Esophagus mucosa (tissue), 1 donor: ENCODE results near the gene TMA7. TPM values are rescaled to one million over a fixed set of nuclear protein-coding genes. Genes with fewer than 3 reads are reported as not detected.
A peak's percentile ranks its signal among the peaks of the same experiment; 100 is the strongest.
"Not testable (repeated sequence)": the region's sequence is repeated elsewhere in the genome, so short reads cannot be mapped to it uniquely, and the experiment has no call there.

Experiments
- ATAC-seq: fragments of 200-7000 bp; cut with Tn5 transposase; one replicate; pipeline ENCODE4 v1.9.1; 2020
- total RNA-seq: library from RNA; stranded (reverse); gene quantifications from one replicate; pipeline ENCODE4 v1.2.4, GENCODE V29; 2023
- donor health status: DM: yes; HTN: yes; CAD: no.

TMA7 gene
- 244 TPM for total RNA-seq

DNA sequence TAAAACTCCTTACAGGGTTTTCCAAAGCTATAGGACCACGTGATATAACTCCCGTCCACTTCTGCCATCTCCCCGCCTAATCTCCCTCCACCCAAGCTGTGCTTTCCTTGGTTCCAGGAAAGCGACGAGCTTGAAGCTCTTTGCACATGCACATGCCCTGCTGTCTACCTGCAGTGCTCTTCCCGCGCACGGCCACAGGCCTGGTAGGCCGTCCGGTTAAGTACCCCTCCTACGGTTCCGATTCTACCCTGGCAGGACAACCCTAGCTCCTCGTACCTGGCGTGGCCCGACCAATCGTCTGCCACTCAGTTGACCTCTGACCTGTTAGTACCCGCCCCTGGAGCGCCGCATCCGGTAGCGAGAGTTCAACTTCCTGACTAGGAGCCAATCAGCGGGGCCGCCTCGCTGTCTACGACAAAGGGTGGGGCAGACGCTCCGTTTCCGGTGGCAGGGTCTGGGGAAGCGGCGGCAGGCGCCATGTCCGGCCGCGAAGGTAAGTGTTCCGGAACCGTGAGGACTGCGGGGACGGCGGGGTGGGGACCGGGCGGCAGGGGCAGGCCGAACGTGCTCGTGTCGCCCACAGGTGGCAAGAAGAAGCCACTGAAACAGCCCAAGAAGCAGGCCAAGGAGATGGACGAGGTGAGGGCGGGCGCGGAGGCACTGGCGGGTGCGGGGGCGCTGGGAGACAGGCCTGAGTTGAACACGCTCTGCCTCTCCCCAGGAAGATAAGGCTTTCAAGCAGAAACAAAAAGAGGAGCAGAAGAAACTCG is at the start of gene TMA7, which contains the start of gene CCDC51:
TSS of gene TMA7 (plus strand) at position 438 of the 770 bp plus-strand sequence. CDS start at position 478, 40 bp downstream.
TSS of gene CCDC51 (minus strand) at position 300 of the 770 bp plus-strand sequence. CDS start 4,991 bp downstream, outside the sequence.
- peak; percentile 96 for ATAC-seq

DNA sequence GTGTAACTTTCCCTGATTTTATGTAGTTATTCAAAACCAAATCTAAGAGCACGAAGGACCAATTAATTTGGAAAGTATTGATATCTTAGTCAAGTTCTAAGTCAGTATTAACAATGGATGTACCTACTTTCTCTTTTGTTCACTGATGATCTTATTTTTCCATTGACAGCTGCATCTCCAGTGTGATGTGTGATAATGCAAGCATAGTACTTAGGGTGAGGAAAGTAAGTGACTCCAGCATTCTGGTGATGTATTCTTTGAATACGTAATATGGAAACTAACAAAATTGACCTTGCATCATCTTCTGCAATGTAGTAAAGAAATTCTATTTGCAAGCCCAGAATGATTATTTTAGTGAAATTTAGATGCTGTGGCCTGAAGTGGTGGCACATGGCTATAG is 45.7 kb upstream of the TMA7 start:
- ATAC-seq, result no peak

DNA sequence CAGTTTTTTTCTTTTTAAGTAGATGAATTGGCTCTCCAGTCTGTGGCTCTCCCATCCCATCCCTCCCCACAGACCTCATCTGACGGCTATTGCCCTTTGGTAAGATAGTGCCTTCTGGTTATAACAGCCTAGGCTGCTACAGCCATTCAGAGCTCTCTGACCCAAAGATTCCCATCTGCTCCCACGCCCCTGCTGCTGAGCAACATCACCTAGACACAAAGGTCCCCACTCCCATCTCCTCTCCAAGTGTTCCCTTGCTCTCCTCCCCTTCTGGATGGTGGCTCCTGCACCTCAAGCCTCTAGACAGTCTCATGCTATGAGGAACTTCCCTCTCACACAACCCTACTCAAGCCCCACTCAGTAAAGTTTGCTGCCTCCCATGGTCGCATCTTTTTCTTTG is 44.3 kb upstream of the TMA7 start:
- no peak for ATAC-seq

DNA sequence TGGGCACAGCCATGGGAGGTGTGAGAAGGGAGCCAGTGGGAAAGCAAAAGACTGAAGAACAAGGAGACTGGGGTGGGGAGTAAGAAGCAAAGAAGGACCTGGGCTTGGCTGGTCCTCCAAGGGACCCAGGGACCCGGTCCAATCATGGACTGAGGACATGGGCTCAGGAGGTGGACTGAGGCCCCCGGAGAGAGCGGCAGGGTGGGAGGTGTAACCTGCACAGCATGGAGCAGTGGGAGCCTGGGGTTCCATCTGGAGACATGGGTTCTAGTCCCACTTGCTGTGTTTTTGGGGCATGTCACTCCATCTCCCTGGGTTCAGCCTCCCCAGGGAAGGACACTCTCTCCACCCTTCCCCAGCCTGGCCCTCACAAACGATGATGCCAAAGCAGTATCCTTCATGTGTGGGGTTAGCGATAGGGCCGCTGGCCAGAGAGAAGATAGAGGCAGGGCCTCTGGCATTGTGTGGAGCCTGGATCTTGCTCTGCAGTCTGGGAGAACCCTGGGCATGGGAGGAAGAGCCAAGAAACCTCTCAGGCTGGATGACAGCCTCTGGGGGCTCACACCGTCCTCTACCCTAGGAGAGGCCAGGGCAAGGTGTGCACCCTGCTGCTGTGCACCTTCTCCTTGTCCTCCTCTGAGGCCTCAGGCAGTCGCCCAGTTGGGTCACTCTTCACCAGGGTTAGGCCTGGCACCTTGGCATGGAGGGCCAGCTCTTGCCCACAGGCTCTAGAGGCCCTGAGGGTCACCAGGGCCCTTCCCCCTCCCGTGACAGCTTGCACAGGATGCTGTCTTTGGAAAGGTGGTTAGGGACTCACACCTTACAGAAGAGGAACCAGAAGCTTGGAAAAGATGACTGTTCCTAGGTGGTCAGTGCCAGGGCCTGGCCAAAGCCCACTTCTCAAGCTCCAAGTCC is 42.0 kb upstream of the TMA7 start:
- peak; percentile 5 for ATAC-seq

DNA sequence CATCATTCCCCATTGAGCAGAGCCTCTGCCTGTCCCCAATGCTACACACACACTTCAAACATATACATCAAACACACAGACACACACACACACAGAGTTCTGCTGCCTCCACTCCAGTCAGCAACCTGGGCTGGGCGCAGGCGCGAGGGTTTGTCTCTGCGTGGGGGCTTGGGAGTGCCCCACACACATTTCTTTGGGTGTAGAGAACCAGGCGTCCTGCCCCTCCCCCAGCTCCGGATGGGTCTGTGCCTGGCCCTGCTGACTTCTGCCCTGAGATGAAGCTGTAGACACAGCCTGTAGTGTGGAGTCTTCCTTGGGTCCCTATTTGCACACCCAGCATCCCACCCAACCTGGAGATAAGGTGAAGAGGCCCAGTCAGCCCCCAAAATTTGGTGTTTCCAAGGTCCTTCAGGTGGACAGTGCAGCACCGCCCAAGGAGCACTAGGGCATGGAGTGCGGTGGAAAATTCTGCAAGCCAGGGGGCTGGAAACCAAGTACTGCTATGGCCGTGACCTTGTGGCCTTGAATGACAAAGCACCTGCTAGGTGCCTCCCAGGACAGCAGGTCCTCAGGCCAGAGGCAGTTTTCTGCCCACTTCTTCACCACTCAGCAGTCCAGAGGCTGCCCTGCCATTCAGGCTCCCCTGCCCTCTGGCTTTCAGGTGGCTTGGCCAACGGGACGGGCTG is 41.2 kb upstream of the TMA7 start:
- no peak for ATAC-seq

DNA sequence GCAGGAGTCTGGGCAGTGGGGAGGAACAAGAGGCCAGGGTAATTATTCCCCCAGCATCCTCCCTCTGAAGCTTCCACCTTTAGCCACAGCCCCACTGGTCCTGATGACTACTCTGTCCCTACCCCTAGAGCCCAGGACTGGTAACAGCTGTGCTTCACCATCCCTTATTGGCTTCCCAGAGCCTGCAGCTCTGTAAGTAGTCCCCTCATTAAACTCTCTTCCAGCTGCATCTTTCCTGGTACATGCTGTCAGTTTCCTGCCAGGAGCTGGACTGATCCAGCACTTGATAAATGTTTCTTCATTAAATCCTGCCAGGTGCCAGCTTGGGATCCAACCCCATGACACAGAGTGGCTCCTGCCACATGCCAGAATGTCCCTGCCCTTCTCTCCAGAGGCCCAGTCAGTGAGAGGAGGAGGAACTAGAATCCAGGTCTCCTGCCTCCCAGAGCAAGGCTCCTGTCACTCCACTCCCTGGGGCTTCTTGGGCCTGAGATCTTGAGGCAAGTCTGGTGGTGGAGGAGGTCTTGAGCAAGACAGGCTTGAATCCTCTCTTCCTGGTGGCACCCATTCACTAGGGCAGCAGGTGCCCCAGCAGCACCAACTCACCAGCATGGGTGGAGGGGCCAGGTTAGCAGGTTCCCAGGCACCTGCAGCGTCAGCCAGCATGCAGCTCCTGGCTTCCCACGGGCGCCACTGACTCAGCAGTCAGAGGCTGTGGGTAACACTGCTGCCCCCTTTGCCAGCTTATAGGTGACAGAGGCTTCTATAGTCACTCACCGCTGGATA is 40.5 kb upstream of the TMA7 start:
- peak; percentile 69 for ATAC-seq

DNA sequence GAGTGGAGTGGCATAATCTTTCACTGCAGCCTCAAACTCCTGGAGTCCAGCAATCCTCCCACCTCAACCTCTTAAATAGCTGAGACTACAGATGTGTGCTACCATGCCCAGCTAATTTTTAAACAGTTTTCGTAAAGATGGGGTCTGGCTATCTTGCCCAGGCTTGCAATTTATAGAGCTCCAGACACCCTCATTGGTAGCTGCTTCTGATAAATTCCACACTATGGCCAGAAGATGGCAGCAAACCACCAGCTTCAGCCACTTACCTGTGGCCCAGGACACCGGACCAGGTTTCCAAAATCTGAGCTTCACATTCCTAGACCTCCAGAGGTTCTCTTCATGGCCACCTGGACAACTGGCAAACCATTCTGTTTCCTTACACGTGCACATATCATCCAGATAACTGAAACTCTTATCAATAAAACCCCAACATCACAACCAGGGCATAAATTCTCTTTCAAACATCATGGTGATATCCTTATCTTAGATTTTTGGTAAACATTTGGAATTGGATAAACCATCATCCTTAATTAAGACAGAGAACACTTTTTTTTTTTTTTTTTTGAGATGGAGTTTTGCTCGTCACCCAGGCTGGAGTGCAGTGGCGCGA is 39.1 kb upstream of the TMA7 start:
- ATAC-seq, result peak; percentile 39

DNA sequence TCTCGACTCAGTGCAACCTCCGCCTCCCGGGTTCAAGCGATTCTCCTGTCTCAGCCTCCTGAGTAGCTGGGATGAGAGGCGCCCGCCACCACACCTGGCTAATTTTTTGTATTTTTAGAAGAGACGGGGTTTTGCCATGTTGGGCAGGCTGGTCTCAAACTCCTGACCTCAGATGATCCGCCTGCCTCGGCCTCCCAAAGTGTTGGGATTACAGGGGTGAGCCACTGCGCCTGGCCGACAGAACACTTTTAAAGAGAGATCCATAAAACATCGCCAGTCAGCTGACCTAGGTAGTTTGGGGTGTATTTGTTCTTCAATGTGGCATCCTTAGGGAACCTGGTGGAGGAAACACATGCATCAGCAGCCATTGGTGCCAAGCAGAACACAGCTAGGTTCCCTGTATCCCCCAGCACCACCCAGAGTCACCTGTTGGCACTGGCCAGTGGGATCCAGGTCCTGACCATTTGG is 38.6 kb upstream of the TMA7 start:
- ATAC-seq, result not testable (repeated sequence)

DNA sequence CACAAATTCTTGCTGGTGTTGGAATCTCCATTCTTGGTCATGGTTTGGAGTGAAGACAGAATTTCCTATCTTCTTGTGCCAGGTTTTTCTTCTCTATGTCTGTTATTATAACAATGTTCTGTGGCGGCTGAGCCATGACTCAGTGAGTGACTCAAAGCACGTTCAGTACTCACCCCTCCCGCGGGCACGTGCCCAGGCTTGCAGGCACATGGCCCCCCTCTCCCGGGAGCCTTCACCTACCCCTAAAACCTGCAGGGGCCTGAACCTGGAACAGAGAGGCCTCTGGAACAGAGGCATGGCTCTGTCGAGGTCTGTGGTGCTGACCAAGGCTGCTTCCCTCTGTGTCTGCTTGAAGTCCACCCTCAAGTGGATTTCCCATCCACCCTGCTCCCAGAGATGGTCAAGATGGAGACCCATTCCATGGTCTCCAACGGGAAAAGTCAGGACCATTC is 37.8 kb upstream of the TMA7 start:
- ATAC-seq, result peak; percentile 75

DNA sequence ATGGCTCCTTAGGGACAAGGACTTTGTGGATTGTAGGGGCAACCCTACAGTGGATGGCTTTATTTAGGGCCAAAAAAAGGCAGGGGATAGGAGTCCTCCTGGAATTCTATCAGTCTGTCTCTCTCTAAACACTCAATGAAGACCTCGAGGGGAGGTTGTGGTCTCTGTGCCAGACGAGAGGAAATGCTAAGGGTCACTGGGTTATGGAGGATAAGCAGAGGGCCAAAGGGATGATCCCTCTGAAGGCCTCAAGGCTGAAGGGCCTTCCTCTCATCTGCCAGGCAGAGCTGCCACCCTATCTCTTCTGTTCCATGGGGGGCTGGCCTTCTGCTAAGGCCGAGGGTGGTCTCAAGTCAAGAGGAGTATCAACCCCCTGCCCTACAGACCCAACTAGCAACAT is 37.1 kb upstream of the TMA7 start:
- no peak for ATAC-seq

DNA sequence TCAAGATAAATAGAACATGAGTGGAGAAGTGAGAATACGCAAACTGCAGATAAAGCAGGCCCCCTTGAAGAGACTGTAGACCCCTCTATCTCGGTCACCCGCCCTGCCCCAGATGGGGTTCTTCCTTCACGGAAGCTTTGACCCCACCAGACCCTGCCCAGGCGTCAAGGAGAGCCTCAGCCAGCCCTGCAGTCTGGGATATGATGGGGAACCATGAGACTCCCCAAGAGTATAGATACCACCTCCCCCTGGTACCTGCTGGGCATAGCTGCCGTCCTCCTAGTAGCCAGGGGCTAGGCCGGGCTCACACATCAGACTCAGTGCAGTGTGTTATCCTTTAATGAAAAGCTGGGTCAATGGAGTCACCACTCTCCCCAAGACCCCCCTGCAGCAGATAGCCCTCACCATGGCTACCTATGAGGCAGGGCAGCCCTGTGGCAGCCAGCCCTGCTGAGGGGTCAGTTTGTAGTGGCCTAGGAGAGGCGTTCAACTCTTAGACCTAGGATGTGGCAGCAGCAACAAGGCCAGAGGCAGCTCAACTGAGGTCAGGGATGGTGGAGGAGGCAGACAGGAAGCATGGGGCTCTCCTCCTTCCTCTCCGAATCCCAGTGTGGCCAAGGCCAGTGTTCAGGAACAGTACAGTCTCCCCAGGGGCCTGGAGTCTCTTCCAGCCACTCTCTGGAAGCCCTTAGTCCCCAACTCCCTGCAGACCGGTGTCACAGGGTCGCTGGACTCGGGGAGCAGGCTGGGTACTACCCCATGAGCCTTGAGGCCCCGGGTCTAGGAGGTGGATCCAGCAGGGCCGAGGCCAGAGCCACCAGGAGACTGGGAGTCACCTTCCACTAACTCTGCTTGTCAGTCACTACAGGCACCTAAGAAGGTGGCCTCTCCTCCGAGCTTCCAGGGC is 36.3 kb upstream of the TMA7 start:
- ATAC-seq, result no peak

DNA sequence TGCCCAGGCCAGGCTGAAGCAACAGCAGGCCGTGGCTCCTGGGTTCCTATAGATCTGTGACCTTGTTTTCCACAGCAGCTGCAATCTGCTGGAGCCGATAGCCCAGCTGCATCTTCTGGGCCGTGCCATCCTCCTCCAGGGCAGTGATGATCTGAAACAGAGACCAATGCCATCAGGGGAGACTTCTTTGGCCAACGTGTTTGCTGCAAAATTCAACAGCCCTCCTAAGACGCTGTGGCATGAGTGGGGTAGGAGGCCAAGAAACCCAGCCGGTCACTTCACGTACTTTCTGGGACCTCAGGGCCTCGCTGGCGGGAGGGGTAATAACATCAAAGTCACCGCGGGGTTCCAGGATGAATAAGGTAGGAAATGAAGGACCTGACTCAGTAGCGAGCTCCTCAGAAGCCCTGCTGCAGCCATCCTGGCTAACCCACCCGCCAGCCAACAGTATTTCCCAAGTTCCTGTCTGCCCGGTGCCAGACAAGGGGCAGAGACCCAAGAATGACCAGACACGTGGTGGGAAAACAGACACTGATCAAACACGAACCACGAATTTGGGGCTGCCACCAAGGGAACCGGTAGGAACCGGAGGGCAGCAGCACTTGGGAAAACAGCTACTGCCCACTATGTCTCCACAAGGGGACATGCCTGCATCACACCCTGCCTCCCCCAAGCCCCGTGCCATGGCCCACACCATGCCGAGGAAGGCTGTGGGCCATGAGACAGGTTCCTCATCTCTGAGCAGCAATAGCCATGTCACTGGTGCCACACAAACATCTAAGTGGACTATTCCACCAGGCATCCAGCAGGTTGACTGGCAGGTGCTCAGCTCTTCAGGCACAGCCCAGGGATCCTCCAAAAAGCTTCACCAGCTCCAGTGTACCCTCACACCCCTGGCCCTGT is 35.4 kb upstream of the TMA7 start:
- no peak for ATAC-seq

DNA sequence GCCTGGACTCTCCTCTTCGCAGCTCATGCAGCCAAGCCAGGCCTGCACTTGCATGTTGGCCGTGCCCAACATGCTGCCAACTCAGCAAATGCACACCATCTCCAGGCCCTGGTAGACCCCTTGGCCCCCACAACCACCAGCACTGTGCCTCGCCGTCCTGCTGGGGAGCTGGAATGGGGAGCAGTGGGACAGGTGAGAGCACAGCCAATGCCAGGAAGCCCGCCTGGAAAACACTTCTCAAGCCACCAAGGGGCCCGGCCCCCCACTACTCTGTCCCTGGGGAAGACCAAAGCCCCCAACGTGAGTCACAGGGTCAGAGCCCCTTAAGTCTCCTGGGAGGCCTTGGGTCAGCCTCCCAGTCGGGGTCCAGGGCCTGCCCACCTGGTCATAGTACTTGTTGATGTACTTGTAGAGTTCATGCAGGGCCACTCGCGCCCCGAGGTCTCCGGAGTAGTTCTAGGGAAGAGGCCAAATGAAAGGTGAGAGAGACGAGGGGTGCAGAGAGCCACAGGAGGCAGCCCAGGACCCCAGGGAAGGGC is 34.6 kb upstream of the TMA7 start:
- ATAC-seq, result peak; percentile 26

DNA sequence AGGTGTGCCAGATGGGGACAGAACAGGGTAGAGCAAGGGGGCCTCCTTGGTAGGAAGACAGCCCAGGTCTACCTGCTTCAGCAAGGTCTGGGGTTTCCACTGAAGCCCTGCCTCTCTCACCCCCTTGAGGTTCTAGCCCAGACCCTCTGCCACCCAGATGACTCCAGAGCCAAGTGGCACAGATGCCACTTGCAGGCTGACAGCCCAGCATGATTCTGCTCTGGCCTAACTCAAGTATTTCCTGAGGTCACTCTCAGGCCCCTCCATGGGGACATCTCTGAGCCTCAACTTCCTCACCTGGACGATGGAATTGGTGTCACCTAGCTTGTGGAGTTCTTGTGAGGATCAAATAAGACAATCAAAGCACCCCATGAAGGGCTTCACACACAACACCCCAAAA is 34.1 kb upstream of the TMA7 start:
- ATAC-seq, result no peak

DNA sequence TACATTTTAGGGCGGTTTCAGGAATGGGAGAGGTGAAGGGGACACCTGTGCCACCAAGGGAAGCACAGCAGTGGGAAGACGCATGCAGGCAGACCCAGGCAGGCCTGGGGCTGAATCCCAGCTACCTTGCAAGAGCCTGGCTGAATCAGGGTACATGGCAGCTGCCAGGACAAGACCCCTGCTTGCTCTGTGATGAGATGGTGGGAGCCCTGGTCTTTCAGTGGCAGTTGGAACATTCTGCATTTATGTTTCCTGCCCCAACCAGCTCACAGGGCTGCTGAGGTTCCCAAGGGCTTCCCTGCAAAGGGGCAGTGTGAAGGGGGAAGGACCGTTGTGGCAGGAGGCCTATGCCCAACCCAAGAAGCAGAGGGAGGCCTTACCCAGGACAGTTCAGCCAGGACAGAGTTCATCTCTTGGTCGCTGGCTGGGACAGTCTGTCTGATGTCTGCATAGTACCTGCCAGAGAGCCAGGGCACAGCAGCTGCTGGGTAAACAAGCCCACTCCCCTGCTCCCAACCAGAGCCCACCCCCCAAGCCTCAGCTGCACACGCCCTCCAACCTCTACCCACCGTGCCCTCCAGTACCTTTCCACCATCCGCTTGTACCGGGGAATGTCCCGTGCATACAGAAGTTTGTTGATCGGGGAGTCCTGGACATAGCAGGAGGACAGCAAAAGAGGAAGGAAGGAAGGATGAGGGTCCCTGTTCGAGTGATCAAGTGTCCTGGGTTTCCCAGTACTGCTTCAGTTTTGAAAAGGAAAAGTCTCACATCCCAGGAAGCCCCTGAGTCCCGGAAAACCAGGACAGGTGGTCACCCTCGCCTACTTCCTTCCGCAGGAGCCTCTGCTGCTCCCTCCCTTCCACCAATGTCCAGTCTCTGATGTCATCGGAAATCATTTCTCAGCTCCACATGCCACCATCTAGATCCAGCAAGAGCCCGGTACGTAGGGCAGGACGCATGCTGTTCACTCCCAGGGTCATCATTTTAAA is 33.3 kb upstream of the TMA7 start:
- ATAC-seq, result no peak

DNA sequence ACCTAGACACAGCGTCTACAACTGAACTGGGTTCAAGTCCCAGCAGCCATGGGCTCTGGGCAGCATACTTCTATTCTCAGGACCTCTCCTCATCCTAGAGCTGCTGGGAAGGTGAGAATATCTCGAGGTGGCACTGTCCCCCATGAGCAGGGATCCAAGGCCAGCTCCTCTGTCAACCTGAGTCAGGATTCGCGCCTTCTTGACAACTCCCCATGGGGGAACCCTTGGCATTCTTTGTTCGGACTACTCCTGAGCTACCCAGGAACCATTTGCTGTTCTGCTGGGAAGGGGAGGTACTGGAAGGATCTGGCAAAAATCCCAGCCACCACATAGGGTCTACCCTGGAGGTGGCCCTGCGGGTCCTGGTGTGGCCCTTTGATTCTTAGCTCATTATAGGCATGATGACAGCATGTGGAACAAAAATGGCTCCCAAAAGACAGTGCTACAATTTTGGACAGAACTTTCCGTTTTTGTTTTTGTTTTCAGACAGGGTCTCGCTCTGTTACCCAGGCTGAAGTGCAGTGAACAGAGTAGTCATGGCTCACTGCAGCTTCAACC is 32.4 kb upstream of the TMA7 start:
- ATAC-seq, result no peak

DNA sequence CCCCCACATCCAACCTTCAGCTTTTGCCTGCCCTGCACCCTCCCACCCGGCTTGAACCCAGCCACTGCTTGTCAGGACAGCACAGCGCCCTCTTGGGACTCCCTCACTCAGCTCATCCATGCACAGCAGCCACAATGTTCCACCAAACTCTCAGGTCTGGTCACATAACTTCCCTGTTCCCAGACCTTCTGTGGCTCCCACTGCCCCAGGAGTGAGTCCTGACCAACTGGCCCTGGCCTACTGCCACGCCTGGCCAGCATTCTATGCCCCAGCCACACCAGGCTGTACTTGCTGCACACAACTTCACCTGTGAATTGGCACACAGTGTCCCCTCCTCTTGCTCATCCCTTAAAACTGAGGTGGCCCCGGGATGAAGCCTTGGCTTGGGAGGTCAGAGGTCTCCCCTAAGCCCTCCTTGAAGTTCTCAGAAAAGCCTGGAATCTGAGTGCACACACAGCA is 31.2 kb upstream of the TMA7 start:
- no peak for ATAC-seq
